Measurements from ENCODE around the gene RGS7. TPM values are rescaled to one million over a fixed set of nuclear protein-coding genes. Genes with fewer than 3 reads are reported as not detected.

RGS7 gene
- total and polyA plus RNA-seq, 2 of the 8 experiments (the other 6 are each of a cell fraction or from before 2014, with no cell fraction given) = 1.6 to 3.0 TPM

GRCh38 chr1:241357366-241358340, 648 bp upstream of the RGS7 start (continued):
- TF ChIP-seq POLR2AphosphoS5 (IDR thresholded peaks at IDR 0.05; ENCODE audit: low read depth, low read length) (no peak), CHD7 (IDR thresholded peaks at IDR 0.05; ENCODE audit: insufficient replicate concordance, low read length) (no peak), BCL11A (IDR thresholded peaks at IDR 0.05; ENCODE audit: low read depth in 2 of 2, low read length in 2 of 2) (no peak), RAD21 (IDR thresholded peaks at IDR 0.05 in 1 of 2, conservative IDR thresholded peaks at IDR 0.05 in 1 of 2; ENCODE audit: low read depth in 2 of 2, low read length in 2 of 2) (no peak)
